GM19438 (cell line): Measurements from ENCODE around the gene CMPK2.

Experiments
- ATAC-seq: cut with Tn5 transposase; IDR thresholded peaks from one replicate; pipeline ENCODE4 v1.9.1; 2021; ENCODE audit warnings: low read depth; ENCODE audit not compliant: unreplicated experiment

Gene CMPK2

DNA sequence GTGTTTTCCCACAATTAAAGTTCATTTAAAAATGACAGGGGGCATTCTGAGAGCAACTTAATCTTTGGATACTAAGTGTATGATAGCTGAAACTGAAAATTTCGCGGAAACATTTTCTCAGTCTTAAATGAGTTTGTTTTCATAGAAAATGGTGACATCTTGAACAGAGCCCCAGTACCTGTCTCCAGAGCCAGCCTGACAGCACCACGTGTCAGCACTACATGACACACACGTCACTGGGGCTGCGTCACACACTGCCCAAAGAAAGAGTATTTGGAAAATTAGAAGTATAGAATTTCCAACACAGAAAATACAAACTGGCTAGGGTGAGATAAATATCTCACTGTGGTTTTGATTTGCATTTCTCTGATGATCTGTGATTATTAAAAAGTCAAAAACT lies 50.8 kb downstream of the CMPK2 start:
- no peak for ATAC-seq

DNA sequence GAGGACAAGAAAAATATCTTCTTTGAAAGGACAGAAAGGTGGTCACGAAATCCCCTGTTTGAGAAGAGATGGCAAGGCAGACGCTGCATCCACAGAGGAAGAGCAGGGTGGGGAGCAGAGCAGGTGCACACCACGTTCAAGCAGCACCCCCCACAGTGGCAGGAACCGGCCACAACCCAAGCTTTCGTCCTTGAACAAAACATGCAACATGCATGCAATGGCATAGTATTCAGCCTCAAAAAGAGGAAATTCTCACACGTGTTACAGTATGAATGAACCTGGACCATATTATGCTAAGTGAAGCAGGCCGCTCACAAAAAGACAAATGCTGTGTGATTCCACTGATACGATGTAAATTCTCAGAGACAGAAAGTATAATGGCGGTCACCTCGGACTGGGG lies 51.4 kb downstream of the CMPK2 start:
- ATAC-seq, result no peak

DNA sequence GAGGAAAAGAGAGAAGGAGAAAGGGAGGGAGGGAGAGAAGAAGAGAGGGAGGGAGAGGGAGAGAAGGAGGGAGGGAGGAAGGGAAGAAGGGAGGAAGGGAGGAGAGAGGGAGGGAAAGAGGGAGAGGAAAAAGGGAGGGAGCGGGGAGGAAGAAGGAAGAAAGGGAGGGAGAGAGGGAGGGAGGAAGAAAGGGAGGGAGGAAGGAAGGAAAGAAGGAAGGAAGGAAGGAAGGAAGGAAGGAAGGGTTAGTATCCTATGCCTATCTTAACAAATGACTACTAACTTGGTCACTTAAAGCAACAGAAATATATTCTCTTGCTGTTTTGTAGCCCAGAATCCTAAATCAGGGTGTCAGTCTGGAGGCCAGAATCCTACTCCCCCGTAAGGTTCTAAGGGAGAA lies 52.1 kb downstream of the CMPK2 start:
- ATAC-seq, result no peak

DNA sequence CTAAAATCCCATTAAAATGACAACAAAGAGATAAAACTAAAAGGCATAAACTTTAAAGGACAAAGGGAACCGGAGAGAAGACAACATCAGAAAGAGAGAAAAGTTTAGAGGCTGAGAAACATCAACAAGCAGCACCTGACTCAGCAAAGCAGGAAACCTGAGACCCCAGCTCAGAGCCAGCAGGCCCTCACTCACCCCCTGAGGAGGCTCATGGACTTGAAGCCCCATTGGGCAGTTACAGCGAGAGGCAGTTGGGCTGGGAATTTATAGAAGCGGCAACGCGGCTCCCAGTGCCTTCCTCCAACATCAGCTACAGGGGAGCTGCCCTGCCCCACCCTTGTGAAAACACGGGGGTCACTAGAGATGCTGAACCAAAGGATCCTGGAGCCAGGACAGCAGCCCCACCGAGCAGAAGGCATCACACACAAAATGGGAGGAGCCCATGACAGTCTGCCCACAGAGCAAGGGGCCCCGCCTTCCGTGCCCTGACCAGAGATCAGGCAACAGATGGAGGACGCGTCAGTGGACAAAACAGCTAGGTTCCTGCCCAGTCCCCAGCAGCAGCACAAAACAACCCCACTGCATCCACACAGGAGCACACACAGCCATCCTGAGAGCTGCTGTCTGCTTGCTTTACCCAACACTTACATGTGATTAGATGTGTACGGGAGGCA lies 52.7 kb downstream of the CMPK2 start:
- ATAC-seq, result no peak

DNA sequence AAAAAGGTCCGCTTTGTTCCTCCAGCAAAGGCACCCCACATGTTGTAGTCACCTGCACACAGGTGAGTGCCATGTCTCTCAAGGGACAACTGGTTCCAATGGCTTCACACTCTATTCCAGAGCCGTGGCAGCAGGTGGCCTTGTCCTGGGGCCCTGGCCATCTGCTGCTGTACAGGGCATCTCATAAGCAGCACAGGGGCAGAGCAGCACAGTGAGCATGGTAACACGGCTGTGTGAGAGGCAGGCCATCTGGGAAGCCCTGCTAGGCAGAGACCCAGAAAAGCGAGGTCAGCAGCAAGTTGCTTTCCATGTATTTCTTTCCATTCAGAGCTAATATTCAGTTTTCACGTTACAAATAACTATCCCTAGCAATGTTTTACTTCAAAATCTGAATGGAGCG lies 54.7 kb downstream of the CMPK2 start:
- no peak for ATAC-seq

DNA sequence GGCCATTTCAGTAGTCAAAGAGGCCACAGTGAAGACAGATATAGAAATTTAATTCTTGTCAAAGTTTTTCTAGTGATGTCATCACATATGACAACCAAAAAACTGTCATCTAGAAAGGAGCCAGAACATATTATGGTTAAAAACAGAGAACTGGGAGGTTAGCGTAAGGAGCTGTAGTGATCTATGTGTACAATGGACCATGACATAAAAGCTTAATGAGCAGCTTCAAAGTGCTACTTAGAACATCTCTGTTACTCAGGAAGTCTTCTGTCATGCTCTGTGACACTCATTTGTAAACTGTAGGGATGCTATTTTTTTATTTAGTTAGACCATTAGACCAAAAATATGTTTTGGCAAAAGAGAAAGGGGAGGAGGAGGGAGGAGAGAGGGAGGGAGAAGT lies 57.3 kb downstream of the CMPK2 start:
- no peak for ATAC-seq

DNA sequence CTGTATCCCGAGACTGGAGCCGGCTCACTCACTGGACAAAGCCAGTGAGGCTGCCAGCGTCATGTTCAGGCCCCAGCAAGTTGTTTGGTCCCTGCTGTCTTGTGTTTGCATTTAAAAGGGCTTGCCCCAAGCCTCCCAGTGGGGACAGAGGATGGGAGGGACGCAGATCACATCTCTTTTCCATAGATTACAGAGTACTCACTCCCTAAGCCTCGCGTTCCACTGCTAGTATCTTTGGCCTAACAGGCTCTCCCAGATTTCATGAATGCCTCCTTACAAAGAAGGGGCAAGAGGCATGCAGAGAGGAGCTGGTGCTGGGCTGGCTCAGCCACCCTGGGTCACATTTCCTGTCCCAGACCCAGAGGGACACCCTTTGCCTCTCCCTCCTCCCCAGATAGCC lies 59.1 kb downstream of the CMPK2 start:
- ATAC-seq, result no peak

DNA sequence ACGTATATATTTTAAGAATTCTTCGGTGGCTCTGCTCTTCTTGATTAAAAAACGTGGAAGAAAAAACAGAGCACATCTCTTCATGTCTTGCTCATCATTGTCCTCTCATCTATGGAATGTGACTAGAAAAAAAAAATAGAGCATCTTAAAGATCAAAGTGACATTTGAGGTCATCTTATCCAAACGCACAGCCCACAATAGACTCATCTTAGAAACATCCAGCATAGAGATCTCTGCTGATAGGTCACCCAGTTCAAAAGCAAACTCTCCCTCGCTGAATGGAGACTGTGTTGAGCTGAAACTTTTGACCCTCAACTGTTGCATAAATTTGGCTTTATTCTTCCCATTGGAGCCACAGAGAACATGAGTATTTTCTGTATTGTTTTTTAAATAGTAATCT lies 65.2 kb downstream of the CMPK2 start:
- no peak for ATAC-seq
